CD14-positive monocyte (primary cell): Measurements from ENCODE around the gene RPLP2. TPM values are rescaled to one million over a fixed set of nuclear protein-coding genes. Genes with fewer than 3 reads are reported as not detected.
A peak's percentile ranks its signal among the peaks of the same experiment; 100 is the strongest.

Source experiments
- DNase-seq, 3 donors: peaks; one replicate each; pipeline ENCODE4 v3.0.0-alpha.2; 2011 to 2022
- H2AFZ ChIP-seq: 2 replicates; pipeline ENCODE4 v1.6.0; 2012; ENCODE audit warnings: mild to moderate bottlenecking, low read depth, low read length, inconsistent platforms; ENCODE audit not compliant: insufficient read depth, poor library complexity, severe bottlenecking
- H3K27ac ChIP-seq, 2 donors: 1 replicate in 1 of 2; 2 replicates in 1 of 2; pipeline ENCODE4 v1.5.1; 2012 to 2013; ENCODE audit warnings: low read length in 2 of 2, control low read depth in 1 of 2, inconsistent platforms in 1 of 2, low read depth in 1 of 2, mild to moderate bottlenecking in 1 of 2
- H3K27me3 ChIP-seq, 2 donors: one replicate each; pipeline versions ENCODE4 v1.6.0 to v1.6.1; 2011 to 2013; ENCODE audit warnings: low read length in 2 of 2; ENCODE audit not compliant: control insufficient read depth in 2 of 2, insufficient read depth in 2 of 2
- H3K36me3 ChIP-seq, 2 donors: replicated peaks in 1 of 2; 1 replicate in 1 of 2; 2 replicates in 1 of 2; pipeline versions ENCODE4 v1.5.1 to v1.6.1; 2012 to 2013; ENCODE audit warnings: low read length in 2 of 2, control low read depth in 1 of 2, inconsistent platforms in 1 of 2, mild to moderate bottlenecking in 1 of 2; ENCODE audit not compliant: insufficient read depth in 2 of 2, control insufficient read depth in 1 of 2
- H3K4me1 ChIP-seq, 2 donors: 1 replicate in 1 of 2; 2 replicates in 1 of 2; pipeline versions ENCODE4 v1.5.1 to v1.6.1; 2012 to 2013; ENCODE audit warnings: low read length in 2 of 2, control low read depth in 1 of 2, inconsistent platforms in 1 of 2, mild to moderate bottlenecking in 1 of 2, moderate library complexity in 1 of 2; ENCODE audit not compliant: insufficient read depth in 2 of 2, control insufficient read depth in 1 of 2
- H3K4me2 ChIP-seq: replicated peaks from 2 replicates; pipeline ENCODE3; 2012; ENCODE audit warnings: low read length, moderate library complexity, mild to moderate bottlenecking; ENCODE audit not compliant: poor library complexity, severe bottlenecking; ENCODE audit errors: extremely low read depth
- H3K4me3 ChIP-seq, 3 experiments: fragments of 200-600 bp in 1 of 3; sonication (generic) in 1 of 3; replicated peaks in 1 of 3; 1 replicate in 2 of 3; 2 replicates in 1 of 3; pipeline ENCODE4 v1.5.1; 2011 to 2013; ENCODE audit warnings: low read length in 3 of 3, mild to moderate bottlenecking in 3 of 3, control low read depth in 2 of 3, low read depth in 2 of 3, inconsistent platforms in 1 of 3, moderate library complexity in 1 of 3
- H3K79me2 ChIP-seq: 2 replicates; pipeline ENCODE4 v1.6.0; 2012; ENCODE audit warnings: mild to moderate bottlenecking, control low read depth, inconsistent platforms, low read length, moderate library complexity; ENCODE audit not compliant: insufficient read depth
- H3K9ac ChIP-seq: 2 replicates; pipeline ENCODE4 v1.6.0; 2017; ENCODE audit warnings: low read length, mild to moderate bottlenecking; ENCODE audit not compliant: insufficient read depth, poor library complexity, severe bottlenecking
- H3K9me3 ChIP-seq, 2 donors: replicated peaks in 1 of 2; 1 replicate in 1 of 2; 2 replicates in 1 of 2; pipeline versions ENCODE4 v1.5.1 to v1.6.1; 2012 to 2013; ENCODE audit warnings: low read length in 2 of 2, control low read depth in 1 of 2; ENCODE audit not compliant: control insufficient read depth in 1 of 2, insufficient read depth in 1 of 2
- H4K20me1 ChIP-seq: 2 replicates; pipeline ENCODE4 v1.6.0; 2012; ENCODE audit warnings: mild to moderate bottlenecking, low read length, control low read depth, moderate library complexity; ENCODE audit not compliant: insufficient read depth
- H3K27ac Mint-ChIP-seq, 7 donors: one replicate each; pipeline ENCODE4 v1.8.0; 2020; ENCODE audit warnings: mild to moderate bottlenecking in 7 of 7, mixed read lengths in 7 of 7, moderate library complexity in 6 of 7, inconsistent platforms in 2 of 7
- H3K27me3 Mint-ChIP-seq, 3 donors: one replicate each; pipeline ENCODE4 v1.8.0; 2021 to 2022; ENCODE audit warnings: low read depth in 3 of 3, mild to moderate bottlenecking in 3 of 3, mixed read lengths in 3 of 3, moderate library complexity in 3 of 3, inconsistent platforms in 1 of 3
- H3K36me3 Mint-ChIP-seq, 2 donors: one replicate each; pipeline ENCODE4 v1.8.0; 2020; ENCODE audit warnings: mixed read lengths in 2 of 2, inconsistent platforms in 1 of 2, mild to moderate bottlenecking in 1 of 2
- H3K4me1 Mint-ChIP-seq: one replicate; pipeline ENCODE4 v1.8.0; 2020; ENCODE audit warnings: mild to moderate bottlenecking, mixed read lengths
- H3K4me3 Mint-ChIP-seq, 2 donors: one replicate each; pipeline ENCODE4 v1.8.0; 2020; ENCODE audit warnings: mild to moderate bottlenecking in 2 of 2, mixed read lengths in 2 of 2, moderate library complexity in 1 of 2
- H3K9me3 Mint-ChIP-seq, 7 donors: one replicate each; pipeline ENCODE4 v1.8.0; 2020 to 2022; ENCODE audit warnings: mixed read lengths in 7 of 7, mild to moderate bottlenecking in 6 of 7, moderate library complexity in 6 of 7, inconsistent platforms in 2 of 7
- WGBS: methylation state at CpG from one replicate; pipeline ENCODE4 v1.1.5; 2013; ENCODE audit warnings: missing lambda C conversion rate; ENCODE audit not compliant: insufficient coverage; 5-methylcytosine and 5-hydroxymethylcytosine counted together
- intact Hi-C, 2 donors: fragments of 100-400 bp; cut with micrococcal nuclease; formaldehyde crosslinking; loops; one replicate each; pipeline versions ENCODE4 v1.15.0 to v1.15.1; 2023
- polyA plus RNA-seq, 3 donors: library from polyadenylated mRNA; depleted of rRNA in 1 of 3; unstranded in 2 of 3; stranded (reverse) in 1 of 3; fragments of 300-500 nt in 2 of 3; fragments of >200 nt in 1 of 3; fragmentation: Illumina TruSeq in 2 of 3; gene quantifications; 1 replicate in 2 of 3; 2 replicates in 1 of 3; pipeline ENCODE4 v1.2.3, GENCODE V29; 2012 to 2021
- TF ChIP-seq, protein P1 (sequence below): fragments of 200-600 bp; IDR thresholded peaks from one replicate; pipeline ENCODE4 v1.8.0; 2022; ENCODE audit warnings: antibody characterized with exemption, mild to moderate bottlenecking

RPLP2 gene
- polyA plus RNA-seq, 3 donors: 879 to 1,191 (median 990) TPM

GRCh38 chr11:846496-847098, 36.8 kb downstream of the RPLP2 start:
- 83% methylated on average over 11 of the region's 11 CpGs for WGBS
- Mint-ChIP-seq H3K4me1 (peaks cover 33% of the 10 kb centered on the region), H3K27me3 (peaks cover 10 to 45% (median 31%) of the 10 kb centered on the region in 3 donors), H3K9me3 (peaks cover 0 to 3% (median 0%) of the 10 kb centered on the region in 7 donors), H3K27ac (peak overlapping the region in 5 of 7 donors; percentile 6 to 54 (median 30)), H3K4me3 (peak overlapping the region in 1 of 2 donors; percentile 43), H3K36me3 (peaks cover 2 to 6% of the 10 kb centered on the region in 2 donors)
- Histone ChIP-seq H3K9ac (no peak overlapping the region), H3K79me2 (peaks cover 7% of the 10 kb centered on the region), H3K27me3 (peaks cover 6 to 24% of the 10 kb centered on the region in 2 donors), H4K20me1 (peaks cover 69% of the 10 kb centered on the region), H3K4me3 (no peak overlapping the region), H3K36me3 (no peaks in the 10 kb centered on the region), H2AFZ (no peak overlapping the region), H3K27ac (no peak overlapping the region), H3K9me3 (no peaks in the 10 kb centered on the region), H3K4me2 (no peak overlapping the region), H3K4me1 (peaks cover 41 to 64% of the 10 kb centered on the region in 2 donors)
- intact Hi-C loops: loop anchor here (5.0 kb wide), 2 partner anchors 71 to 81 kb away; partner anchors contain the start of gene AP2A2 (in 1 of the 2)
- TF ChIP-seq, protein P1, sequence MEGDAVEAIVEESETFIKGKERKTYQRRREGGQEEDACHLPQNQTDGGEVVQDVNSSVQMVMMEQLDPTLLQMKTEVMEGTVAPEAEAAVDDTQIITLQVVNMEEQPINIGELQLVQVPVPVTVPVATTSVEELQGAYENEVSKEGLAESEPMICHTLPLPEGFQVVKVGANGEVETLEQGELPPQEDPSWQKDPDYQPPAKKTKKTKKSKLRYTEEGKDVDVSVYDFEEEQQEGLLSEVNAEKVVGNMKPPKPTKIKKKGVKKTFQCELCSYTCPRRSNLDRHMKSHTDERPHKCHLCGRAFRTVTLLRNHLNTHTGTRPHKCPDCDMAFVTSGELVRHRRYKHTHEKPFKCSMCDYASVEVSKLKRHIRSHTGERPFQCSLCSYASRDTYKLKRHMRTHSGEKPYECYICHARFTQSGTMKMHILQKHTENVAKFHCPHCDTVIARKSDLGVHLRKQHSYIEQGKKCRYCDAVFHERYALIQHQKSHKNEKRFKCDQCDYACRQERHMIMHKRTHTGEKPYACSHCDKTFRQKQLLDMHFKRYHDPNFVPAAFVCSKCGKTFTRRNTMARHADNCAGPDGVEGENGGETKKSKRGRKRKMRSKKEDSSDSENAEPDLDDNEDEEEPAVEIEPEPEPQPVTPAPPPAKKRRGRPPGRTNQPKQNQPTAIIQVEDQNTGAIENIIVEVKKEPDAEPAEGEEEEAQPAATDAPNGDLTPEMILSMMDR: no peak
- no peak for DNase-seq

GRCh38 chr11:847876-848275, 38.1 kb downstream of the RPLP2 start:
- Histone ChIP-seq H3K9ac (no peak overlapping the region), H3K4me2 (no peak overlapping the region), H3K79me2 (no peaks in the 10 kb centered on the region), H3K27ac (no peak overlapping the region), H3K4me3 (no peak overlapping the region), H3K4me1 (peaks cover 37 to 57% of the 10 kb centered on the region in 2 donors), H3K27me3 (peaks cover 6 to 24% of the 10 kb centered on the region in 2 donors), H3K9me3 (no peaks in the 10 kb centered on the region), H4K20me1 (peaks cover 73% of the 10 kb centered on the region), H2AFZ (no peak overlapping the region), H3K36me3 (no peaks in the 10 kb centered on the region)
- peaks cover 2 to 6% of the 10 kb centered on the region in 2 donors for H3K36me3 Mint-ChIP-seq
- H3K4me3 Mint-ChIP-seq: no peak overlapping the region
- 72% methylated on average over 17 of the region's 18 CpGs for WGBS
- H3K9me3 Mint-ChIP-seq: peaks cover 0 to 3% (median 0%) of the 10 kb centered on the region in 7 donors
- TF ChIP-seq, protein P1: no peak
- intact Hi-C loops: loop anchor here (2.0 to 5.0 kb wide), 4 partner anchors 69 to 203 kb away; partner anchors contain the start of gene AP2A2 (in 1 of the 2)
- H3K27me3 Mint-ChIP-seq: peaks cover 10 to 48% (median 31%) of the 10 kb centered on the region in 3 donors
- peaks cover 32% of the 10 kb centered on the region for H3K4me1 Mint-ChIP-seq
- H3K27ac Mint-ChIP-seq: no peak overlapping the region
- no peak for DNase-seq
